ENCODE data around the gene DNAI4.
"Not testable (repeated sequence)": the region's sequence is repeated elsewhere in the genome, so short reads cannot be mapped to it uniquely, and the experiment has no call there.

DNAI4 gene

GRCh38 chr1:66831529-66832239 lies 93.0 kb downstream of the DNAI4 start:
- no peak for DNase-seq (ENCODE audit: low read depth)

DNA sequence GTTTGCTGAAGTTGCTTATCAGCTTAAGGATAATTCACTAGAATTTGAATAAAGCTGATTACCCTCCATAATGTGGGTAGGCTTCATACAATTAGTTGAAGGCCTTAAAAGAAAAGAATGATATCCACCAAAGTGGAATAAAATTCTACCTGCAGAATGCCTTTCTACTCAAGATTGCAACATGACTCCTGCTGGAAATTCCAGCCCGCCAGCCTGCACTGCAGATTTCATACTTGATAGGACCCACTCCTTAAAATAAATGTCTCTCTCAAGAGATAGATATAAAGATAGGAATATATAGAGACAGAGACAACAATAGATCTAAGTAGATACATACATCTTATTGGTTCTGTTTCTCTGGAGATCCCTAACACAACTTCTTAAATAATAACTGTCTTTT lies 99.9 kb downstream of the DNAI4 start:
- no peak for DNase-seq (ENCODE audit: low read depth)

DNA sequence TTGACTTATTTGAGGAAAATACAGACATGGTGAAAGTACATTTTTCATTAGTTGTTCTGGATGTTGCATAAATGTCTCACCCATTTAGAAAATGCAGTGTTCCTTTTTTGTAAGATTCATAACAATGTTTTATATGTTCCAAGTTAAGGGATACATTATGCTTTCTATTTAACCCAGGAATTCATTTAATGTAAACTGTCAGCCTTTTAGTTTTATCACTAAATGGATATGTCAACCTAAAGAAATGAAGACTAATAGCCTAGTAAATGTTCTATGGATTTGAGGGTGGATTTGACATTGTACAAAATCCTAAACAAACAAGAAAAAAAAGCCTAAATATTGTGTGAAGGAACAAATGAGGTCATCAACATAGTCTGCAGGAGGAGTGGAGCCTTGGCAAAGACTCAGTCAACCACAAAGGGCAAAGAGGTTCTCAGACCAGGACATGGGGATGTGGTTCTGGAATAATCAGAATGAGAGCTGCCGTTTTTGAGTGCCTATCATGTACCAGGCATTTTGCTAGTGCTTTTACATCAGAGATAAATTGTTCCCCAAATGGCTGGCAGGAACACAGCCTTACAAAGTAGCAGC lies 114.8 kb downstream of the DNAI4 start:
- DNase-seq (ENCODE audit: low read depth): no peak

- DNase-seq (ENCODE audit: low read depth): no peak
Measured at GRCh38 chr1:66809245-66809644, 115.4 kb downstream of the DNAI4 start.

GRCh38 chr1:66795839-66796238 lies 128.8 kb downstream of the DNAI4 start:
- not testable (repeated sequence) for DNase-seq (ENCODE audit: low read depth)

DNA sequence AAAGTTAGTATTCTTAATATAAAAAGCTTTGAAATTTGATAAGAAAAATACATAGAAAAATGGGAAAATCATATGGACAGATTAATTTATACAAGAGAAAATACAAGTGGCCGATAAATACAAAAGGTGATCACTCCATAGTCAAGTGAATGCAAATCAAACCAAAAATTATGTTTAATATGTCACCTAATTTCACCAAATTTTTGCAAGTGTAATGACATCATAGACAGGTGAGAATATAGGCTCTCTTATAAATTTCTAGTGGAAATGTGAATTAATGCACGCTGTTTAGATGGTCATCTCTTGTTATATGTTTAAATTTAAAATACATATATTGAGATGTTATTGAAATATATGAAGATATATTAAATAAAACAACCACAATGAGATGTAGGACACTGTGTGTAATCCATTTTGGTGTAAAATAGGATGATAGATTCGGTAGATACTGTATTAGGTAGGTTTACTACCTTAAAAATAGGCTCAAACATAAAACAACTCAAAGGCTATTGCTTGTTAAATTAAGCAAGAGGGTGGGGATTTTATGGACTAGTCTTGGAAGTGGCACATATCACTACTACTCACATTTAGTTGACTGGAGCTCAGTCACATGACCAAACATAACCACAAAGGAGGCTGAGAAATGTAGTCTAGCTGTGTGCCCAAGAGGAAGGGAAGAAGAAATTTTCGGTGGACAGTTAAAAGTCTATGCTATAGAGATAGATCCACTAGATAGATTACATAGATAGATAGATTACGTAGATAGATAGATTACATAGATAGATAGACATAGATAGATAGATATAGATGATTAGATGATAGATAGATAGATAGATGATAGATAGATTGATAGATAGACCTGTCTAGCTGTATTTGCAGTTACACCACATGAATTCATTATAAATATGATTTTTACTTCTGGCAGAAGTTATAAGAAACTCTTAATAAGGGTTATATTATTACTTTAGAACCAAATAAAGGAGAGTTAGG lies 132.7 kb downstream of the DNAI4 start:
- DNase-seq (ENCODE audit: low read depth): no peak

- peak; percentile 53 for DNase-seq (ENCODE audit: low read depth)
Measured at GRCh38 chr1:66788231-66788939, 136.3 kb downstream of the DNAI4 start.

DNA sequence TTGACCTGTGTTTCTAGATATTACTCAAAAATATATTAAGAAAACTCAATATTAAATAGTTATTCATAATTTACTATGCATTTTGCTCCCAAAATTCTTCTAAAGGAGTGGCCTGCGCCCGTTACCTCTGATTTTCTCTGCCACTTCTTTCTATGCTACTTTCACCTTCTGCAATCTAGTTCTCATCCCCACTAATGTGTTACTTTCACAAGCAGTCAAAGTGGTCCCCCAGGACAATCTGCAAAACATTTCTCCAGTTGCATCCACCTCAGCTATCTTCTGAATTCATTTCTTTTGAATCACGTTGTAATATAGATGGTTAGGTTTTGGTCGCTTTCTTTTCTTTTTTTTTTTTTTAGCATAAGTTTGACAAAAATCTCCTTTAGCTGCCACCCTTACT lies 137.0 kb downstream of the DNAI4 start:
- no peak for DNase-seq (ENCODE audit: low read depth)

GRCh38 chr1:66785800-66786199 lies 138.9 kb downstream of the DNAI4 start:
- not testable (repeated sequence) for DNase-seq (ENCODE audit: low read depth)

- no peak for DNase-seq (ENCODE audit: low read depth)
Measured at GRCh38 chr1:66779475-66780078, 145.1 kb downstream of the DNAI4 start.

- no peak for DNase-seq (ENCODE audit: low read depth)
Measured at GRCh38 chr1:66778969-66779368, 145.7 kb downstream of the DNAI4 start.

DNA sequence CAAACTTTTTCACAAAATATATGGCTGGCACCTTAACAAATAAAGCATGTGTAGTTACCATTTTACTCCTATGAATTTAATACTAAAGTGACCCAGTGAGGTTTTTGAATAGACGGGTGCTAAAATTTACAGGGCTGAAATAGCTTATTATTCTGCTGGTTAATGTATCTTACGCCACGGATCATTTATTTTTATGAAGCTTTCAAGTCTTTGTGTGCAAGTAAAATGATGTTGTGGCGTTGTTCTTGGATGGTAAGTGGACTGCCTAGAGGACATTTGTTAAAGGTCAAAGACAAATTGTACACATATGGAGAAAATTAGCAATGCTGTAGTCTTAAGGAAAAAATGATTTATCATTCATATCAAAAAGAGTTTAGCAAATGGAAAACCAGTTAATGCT lies 146.4 kb downstream of the DNAI4 start:
- no peak for DNase-seq (ENCODE audit: low read depth)

DNA sequence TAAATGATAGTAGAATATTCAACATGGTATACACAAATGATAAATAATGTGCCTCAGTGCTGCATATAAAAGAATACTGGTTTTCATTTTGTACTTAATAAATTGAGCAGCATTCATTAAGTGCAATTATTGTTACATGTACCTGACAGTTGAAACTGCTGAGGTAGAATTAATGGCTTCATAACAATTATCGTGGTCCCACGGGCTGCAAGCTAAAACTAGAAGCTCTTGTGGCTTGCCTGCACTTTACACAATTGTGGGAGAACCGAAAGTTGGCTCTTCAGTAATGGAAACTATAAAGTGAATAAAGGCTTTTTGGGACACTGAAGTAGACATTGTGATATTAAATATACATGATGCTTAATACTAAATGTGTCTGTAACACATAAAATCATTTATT lies 146.8 kb downstream of the DNAI4 start:
- DNase-seq (ENCODE audit: low read depth): no peak

DNA sequence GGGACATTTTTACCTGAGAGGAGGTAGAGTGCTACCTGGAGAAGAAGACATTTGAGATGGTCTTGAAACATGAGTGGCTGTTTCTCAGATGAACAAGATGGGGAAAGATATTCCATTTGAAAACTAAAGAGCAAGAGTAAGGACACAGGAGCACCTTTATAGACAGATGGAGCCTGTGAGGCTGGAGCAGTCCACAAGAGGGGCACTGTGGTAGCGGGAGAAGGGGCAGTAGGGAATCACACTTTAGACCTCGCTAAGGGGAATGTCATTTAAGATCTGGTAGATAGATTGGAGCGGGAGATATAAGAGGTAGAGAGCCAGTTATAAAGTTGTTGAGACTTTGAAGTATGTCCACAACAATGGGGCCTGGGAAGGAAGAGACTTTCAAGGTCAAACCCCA lies 149.0 kb downstream of the DNAI4 start:
- DNase-seq (ENCODE audit: low read depth): no peak

DNA sequence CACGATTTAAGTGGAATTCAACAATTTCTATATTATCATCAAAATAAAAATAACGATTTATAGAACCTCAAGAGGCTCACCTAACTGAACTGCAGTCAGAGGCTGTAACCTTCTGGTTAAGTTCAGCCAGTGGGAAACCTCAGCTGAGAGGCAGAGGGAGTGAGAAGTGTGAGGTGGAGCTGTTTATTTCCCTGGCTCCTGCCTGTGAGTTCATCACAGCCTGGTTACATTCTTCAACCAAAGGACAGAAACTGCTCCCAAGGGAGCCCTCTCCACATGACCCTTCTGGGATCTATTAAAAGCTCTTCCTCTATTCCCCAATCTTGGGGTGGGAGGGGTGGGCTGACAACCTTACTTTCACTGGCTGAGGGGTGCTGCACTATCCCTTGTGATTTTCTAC lies 150.2 kb downstream of the DNAI4 start:
- no peak for DNase-seq (ENCODE audit: low read depth)

GRCh38 chr1:66773227-66773626 lies 151.4 kb downstream of the DNAI4 start:
- no peak for DNase-seq (ENCODE audit: low read depth)

DNA sequence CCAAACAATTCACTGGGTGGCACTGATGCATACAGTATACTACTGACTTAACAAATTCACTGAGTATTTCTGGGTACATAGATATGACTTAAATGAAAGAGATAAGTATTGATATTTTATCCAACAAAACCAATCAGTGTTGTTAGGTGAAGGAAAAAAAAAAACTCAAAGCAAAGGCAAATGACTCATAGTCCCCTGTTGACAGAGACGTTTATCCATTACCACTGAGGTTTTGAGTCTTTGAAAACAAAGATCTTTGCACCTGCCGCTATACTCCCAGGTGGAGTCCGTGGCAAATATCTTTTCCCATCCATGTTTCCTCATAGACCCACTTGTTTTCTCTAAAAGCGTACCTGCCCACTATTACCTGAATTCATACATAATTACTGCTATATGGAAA lies 154.0 kb downstream of the DNAI4 start:
- no peak for DNase-seq (ENCODE audit: low read depth)

GRCh38 chr1:66770240-66770639 lies 154.4 kb downstream of the DNAI4 start:
- DNase-seq (ENCODE audit: low read depth): no peak

DNA sequence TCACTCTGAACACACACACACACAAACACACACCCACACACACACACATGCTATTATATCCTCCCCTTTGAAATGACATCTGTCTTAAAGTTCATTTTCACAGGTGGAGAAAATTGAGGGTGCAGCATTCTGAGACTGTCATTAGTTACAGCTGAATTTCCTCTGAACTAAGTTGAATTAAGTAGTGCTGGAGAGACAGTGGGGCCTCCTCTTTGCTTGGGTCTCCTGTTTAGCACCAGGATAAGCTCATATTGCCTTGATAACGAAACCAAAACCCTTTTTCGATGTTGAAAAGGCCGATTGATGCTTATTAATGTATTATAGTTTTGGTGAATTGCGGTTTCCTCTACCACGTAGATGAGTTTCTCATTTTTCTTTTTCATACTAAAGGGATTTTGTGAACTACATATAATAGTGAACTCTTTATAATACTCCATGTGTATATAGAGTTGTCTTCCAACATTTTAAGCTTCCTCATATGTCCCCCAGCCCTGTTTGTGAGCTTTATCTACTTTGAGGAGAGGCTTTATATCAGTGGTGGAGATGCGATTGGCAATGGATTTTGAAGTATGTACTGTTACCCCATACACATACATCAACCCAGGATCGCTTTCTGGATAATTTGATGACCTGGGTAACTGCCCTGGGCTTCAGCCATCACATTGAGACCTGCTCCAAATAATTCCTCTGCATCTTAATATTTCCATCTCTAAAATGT lies 155.0 kb downstream of the DNAI4 start:
- DNase-seq (ENCODE audit: low read depth): no peak

DNA sequence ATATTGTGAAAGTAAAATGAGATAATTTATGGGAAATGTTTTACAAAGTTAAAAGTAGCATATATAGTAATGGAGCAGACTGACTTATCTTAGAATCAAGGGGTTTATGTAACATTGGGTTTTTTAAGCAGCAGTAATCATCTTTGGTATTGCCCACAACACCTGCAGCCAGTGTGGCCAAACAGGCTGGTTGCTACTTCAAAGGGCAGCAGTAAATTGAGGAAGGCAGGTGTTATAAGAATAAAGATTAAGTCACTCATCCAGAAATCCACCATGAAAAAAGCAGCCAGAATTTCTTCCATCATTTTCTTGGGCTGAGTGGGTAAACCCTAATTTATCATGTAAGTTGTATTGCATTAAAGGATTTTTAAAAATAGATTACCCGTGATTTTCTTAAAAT lies 155.7 kb downstream of the DNAI4 start:
- DNase-seq (ENCODE audit: low read depth): no peak

GRCh38 chr1:66767626-66768025 lies 157.0 kb downstream of the DNAI4 start:
- DNase-seq (ENCODE audit: low read depth): no peak

Data from activated T-cell treated with anti-CD3 and anti-CD28 coated beads for 24 hours (primary cell).